Melanocyte of skin (primary cell): ENCODE results near the gene ATP5PB. TPM values are rescaled to one million over a fixed set of nuclear protein-coding genes. Genes with fewer than 3 reads are reported as not detected.

ENCODE experiments used
- small RNA-seq, 2 donors: library from RNA; depleted of rRNA; stranded (forward); fragments of <200 nt; gene quantifications; one replicate each; pipeline ENCODE3, GENCODE V24; 2012
- total RNA-seq, 2 donors: library from RNA; depleted of rRNA; stranded (reverse); fragments of >200 nt; gene quantifications; 2 replicates each; pipeline ENCODE4 v1.2.3, GENCODE V29; 2012

The ATP5PB gene
- total RNA-seq = 100 to 1,000 TPM; 283 to 360 TPM

GRCh38 chr1:111448918-111449702 lies at the start of gene ATP5PB, which contains the start of gene WDR77:
ATP5PB (plus strand) TSS chr1:111449464; CDS start chr1:111449542, 78 bp downstream.
WDR77 (minus strand) TSS chr1:111449256; CDS start chr1:111449169, 87 bp downstream.

GRCh38 chr1:111503585-111504060 lies 54.4 kb downstream of the ATP5PB start, which contains the start of the genes ADORA3 and TMIGD3:
ADORA3 (minus strand) TSS chr1:111503633; CDS start chr1:111503354, 279 bp downstream.
TMIGD3 (minus strand) TSS chr1:111503633; CDS start chr1:111503354, 279 bp downstream.

Small RNAs within 50 kb of the gene (small RNA-seq; reads per million reads assigned to genes)
- gene RF00019 = 0 reads per million in 2 donors
- gene RNU6-792P = 0 to 0.34 reads per million in 2 donors

Other genes with a start within 250 kb of the ATP5PB start
- 1 to 10 TPM; 3.4 to 4.3 TPM for gene DENND2D, start 248.8 kb upstream of the ATP5PB start, total RNA-seq
- 1 to 10 TPM in 1 of 2 donors, under 1 TPM in 1; 0.33 to 3.1 TPM for gene CHI3L2, start 221.8 kb upstream of the ATP5PB start, total RNA-seq
- gene CHIA, start 158.6 kb upstream of the ATP5PB start, total RNA-seq = not detected
- gene OVGP1, start 21.7 kb upstream of the ATP5PB start, total RNA-seq = 1 to 10 TPM in 1 of 2 donors, under 1 TPM in 1; 0.67 to 1.0 TPM
- gene WDR77, start 208 bp upstream of the ATP5PB start, total RNA-seq = 10 to 100 TPM; 33.0 to 71.6 TPM
- under 1 TPM in 1 of 2 donors, not detected in 1; 0.34 TPM for gene C1orf162, start 24.5 kb downstream of the ATP5PB start, total RNA-seq
- gene ADORA3, start 54.2 kb downstream of the ATP5PB start, total RNA-seq = not detected
- gene TMIGD3, start 54.2 kb downstream of the ATP5PB start, total RNA-seq = 1 to 10 TPM in 1 of 2 donors, under 1 TPM in 1; 0.34 to 1.3 TPM
- gene RAP1A, start 170.3 kb downstream of the ATP5PB start, total RNA-seq = 10 to 100 TPM; 10.3 to 11.7 TPM